Fibroblast of the aortic adventitia (primary cell): ENCODE measurements around the gene PAQR3. TPM values are rescaled to one million over a fixed set of nuclear protein-coding genes. Genes with fewer than 3 reads are reported as not detected.
"Not testable (repeated sequence)": the region's sequence is repeated elsewhere in the genome, so short reads cannot be mapped to it uniquely, and the experiment has no call there.

ENCODE experiments used
- DNase-seq: peaks from one replicate; pipeline ENCODE4 v3.0.0-alpha.2; 2010; ENCODE audit warnings: low read depth
- H3K4me3 ChIP-seq: 2 replicates; pipeline ENCODE4 v1.5.1; 2011; ENCODE audit warnings: low read depth, mild to moderate bottlenecking, control low read depth, low read length, moderate library complexity
- CTCF ChIP-seq: IDR thresholded peaks from 2 replicates; pipeline ENCODE4 v1.5.1; 2011; ENCODE audit warnings: mild to moderate bottlenecking, low read length, control low read depth, inconsistent platforms; ENCODE audit not compliant: insufficient read depth
- total RNA-seq: library from RNA; depleted of rRNA; stranded (reverse); fragments of >200 nt; gene quantifications from 2 replicates; pipeline ENCODE4 v1.2.3, GENCODE V29; 2012; ENCODE audit warnings: low replicate concordance

Gene PAQR3
- total RNA-seq, 1 donor, result 15.8 TPM

GRCh38 chr4:78930016-78930629, 9.1 kb downstream of the PAQR3 start:
- DNase-seq, result no peak
- H3K4me3 ChIP-seq, result no peak overlapping the region
- no peak for TF ChIP-seq CTCF

GRCh38 chr4:78928835-78929234, 10.4 kb downstream of the PAQR3 start:
- no peak for DNase-seq
- no peak for TF ChIP-seq CTCF

GRCh38 chr4:78926826-78927225, 12.4 kb downstream of the PAQR3 start:
- TF ChIP-seq CTCF, result no peak
- no peak overlapping the region for H3K4me3 ChIP-seq
- DNase-seq, result no peak

More at GRCh38 chr4:78928835-78929234, 10.4 kb downstream of the PAQR3 start:
- H3K4me3 ChIP-seq, result no peak overlapping the region

GRCh38 chr4:78923464-78924312, 15.6 kb downstream of the PAQR3 start:
- H3K4me3 ChIP-seq, result no peak overlapping the region
- no peak for DNase-seq
- no peak for TF ChIP-seq CTCF

GRCh38 chr4:78922207-78922606, 17.0 kb downstream of the PAQR3 start:
- DNase-seq, result peak; percentile 37
- TF ChIP-seq CTCF, result no peak
- H3K4me3 ChIP-seq, result no peak overlapping the region

GRCh38 chr4:78910612-78911011, 28.6 kb downstream of the PAQR3 start:
- H3K4me3 ChIP-seq, result no peak overlapping the region
- TF ChIP-seq CTCF, result no peak
- no peak for DNase-seq

GRCh38 chr4:78908974-78909373, 30.3 kb downstream of the PAQR3 start:
- H3K4me3 ChIP-seq, DNase-seq: not testable (repeated sequence)
